HG03108 (cell line): Measurements from ENCODE around the gene UNC5CL.

Source experiments
- ATAC-seq: cut with Tn5 transposase; IDR thresholded peaks from one replicate; pipeline ENCODE4 v1.9.1; 2021; ENCODE audit warnings: moderate library complexity; ENCODE audit not compliant: unreplicated experiment

UNC5CL gene

GRCh38 chr6:40977695-40978094 lies 61.3 kb downstream of the UNC5CL start:
- no peak for ATAC-seq

GRCh38 chr6:40977085-40977484 lies 61.9 kb downstream of the UNC5CL start:
- no peak for ATAC-seq
